Measurements from ENCODE around the gene CTU2. TPM values are rescaled to one million over a fixed set of nuclear protein-coding genes. Genes with fewer than 3 reads are reported as not detected.

CTU2 gene
- total and polyA plus RNA-seq, 2 of the 8 experiments (the other 6 are each of a cell fraction or from before 2014, with no cell fraction given): 32.7 to 42.9 TPM

- TF ChIP-seq CHD7 (IDR thresholded peaks at IDR 0.05; ENCODE audit: insufficient replicate concordance, low read length): no peak
- no peak for TF ChIP-seq E2F6 (IDR thresholded peaks at IDR 0.05)
Observed at GRCh38 chr16:88705076-88705684, 1.1 kb upstream of the CTU2 start (continued).

Data from H1 (cell line).